GM21786 (cell line): ENCODE measurements around the gene HLA-DRA.

Experiments
- ATAC-seq: cut with Tn5 transposase; IDR thresholded peaks from one replicate; pipeline ENCODE4 v1.9.1; 2021; ENCODE audit not compliant: unreplicated experiment

Gene HLA-DRA

GRCh38 chr6:32473376-32474348 lies 34.0 kb downstream of the HLA-DRA start:
- peak; percentile 97 for ATAC-seq

GRCh38 chr6:32475392-32476206 lies 35.9 kb downstream of the HLA-DRA start:
- ATAC-seq: no peak

GRCh38 chr6:32483968-32484613 lies 44.4 kb downstream of the HLA-DRA start:
- ATAC-seq: no peak

- ATAC-seq: no peak
Observed at GRCh38 chr6:32484614-32484998, 44.9 kb downstream of the HLA-DRA start.

- ATAC-seq: no peak
Observed at GRCh38 chr6:32488083-32488482, 48.4 kb downstream of the HLA-DRA start.

- no peak for ATAC-seq
Observed at GRCh38 chr6:32491700-32492099, 52.0 kb downstream of the HLA-DRA start.

- no peak for ATAC-seq
Observed at GRCh38 chr6:32492351-32492750, 52.7 kb downstream of the HLA-DRA start.
